Jurkat, Clone E6-1 (cell line): Measurements from ENCODE around the gene SAMD4A.

Source experiments
- DNase-seq: peaks from one replicate; pipeline ENCODE4 v3.0.0-alpha.2; 2011; ENCODE audit warnings: low read depth, low spot score
- H3K4me3 ChIP-seq: 2 replicates; pipeline ENCODE4 v1.5.1; 2011; ENCODE audit warnings: mild to moderate bottlenecking, low read length, control low read depth, moderate library complexity

Gene SAMD4A

DNA sequence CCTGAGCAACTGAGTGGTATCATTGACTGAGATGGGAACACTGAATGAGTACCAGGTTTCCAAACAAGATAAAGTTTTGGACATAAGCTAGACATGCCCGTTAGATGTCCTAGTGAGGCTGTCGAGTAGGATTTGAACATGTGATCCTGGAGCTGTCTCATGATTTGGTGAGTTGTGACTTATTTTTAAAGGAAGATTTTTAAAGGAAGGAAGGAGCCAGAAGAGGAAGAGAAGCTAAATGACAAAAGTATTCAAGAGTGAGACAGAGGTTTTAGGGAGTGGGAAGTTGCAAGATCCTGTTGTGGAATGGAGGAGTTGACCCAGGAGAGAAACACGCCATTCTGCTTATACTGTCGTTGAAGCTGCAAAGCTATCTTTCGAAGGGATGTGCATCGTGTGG lies 82.1 kb downstream of the SAMD4A start:
- DNase-seq = no peak
- H3K4me3 ChIP-seq = no peak overlapping the region

DNA sequence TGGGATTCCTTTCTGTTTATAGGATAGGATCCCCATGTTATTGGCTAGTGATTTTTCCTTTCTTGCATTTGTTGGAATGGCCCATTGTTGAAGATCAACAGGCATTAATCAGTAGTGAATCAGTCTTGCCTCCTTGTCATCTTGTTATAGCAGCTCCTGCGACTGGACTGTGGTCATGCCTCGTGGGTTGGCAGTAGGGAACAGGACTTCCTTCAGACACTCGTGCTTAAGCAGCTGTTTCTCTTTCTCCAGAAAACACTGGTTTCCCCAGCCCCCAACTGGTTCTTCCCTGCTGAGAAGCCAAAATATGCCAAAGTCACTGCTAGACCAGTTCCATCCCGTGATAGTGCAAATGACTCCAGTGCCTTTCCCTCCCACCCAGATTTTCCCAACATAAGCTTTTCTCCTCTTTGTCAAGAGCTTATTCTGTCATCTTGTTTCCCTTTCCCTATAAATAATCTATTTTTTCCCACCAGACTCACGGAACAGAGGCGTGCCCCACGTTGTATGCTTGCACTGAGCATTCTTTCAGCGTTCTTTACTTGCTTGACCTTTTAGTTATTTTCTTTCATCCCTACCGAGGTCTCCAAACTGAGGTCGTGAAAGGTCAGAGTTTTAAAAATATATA lies 83.5 kb downstream of the SAMD4A start:
- no peak overlapping the region for H3K4me3 ChIP-seq
- no peak for DNase-seq

DNA sequence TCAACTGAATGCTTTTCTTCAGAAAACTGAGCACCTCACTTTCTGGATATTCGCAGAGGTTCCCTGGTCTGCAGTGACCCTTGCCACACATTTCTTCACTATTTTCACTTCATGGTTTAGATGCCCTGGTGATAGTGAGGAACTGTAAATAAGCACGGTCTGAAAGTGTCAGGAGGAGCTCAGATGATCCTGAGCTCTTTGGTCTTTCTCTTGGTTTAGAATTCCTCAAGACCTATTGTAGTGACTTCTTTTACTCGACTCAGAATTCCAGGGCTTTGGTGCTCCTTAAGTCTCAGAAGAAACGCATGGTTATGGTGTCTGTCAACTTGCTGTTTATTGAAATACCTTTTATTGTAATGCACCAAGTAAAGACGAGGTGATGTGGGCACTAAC lies 84.0 kb downstream of the SAMD4A start:
- no peak for DNase-seq
- H3K4me3 ChIP-seq = no peak overlapping the region

DNA sequence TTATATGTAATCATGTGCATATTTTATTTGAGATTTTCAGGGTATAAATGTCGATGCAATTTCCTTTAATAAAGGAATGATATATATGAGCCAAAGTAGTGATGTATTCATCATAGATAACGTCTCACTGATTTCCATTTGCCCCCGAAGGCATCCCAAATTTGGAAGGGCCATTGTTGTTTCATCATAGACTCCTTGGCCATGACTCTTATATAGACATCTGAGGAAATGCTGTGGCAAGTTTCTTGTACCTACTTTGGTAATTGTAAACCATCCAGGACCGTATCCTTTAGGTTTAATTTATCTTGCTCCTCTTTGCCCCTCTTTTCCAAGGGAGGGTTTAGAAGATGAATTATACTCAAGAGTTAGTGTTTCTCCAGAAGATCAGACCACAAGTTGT lies 84.7 kb downstream of the SAMD4A start:
- no peak overlapping the region for H3K4me3 ChIP-seq

DNA sequence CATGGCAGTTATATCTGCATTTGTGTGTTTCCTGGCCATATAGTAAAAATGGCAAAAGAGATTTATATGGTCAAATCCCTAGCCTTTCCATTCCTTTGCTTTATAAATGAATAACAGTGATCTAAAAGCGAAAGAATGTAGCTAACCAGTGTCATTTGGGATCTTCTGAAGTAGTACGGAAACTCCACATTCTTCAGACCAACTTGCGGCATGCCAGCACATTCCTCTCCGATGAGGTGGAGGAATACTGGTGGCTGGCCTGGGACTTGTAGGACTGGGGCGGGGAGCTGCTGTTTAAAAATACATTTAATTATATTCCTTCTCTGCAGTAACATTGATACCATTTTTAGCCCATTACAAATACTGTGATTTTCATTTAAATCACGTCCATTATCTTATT lies 85.3 kb downstream of the SAMD4A start:
- DNase-seq = no peak
- H3K4me3 ChIP-seq = no peak overlapping the region

More for the DNA sequence above, 84.7 kb downstream of the SAMD4A start:
- DNase-seq = no peak

DNA sequence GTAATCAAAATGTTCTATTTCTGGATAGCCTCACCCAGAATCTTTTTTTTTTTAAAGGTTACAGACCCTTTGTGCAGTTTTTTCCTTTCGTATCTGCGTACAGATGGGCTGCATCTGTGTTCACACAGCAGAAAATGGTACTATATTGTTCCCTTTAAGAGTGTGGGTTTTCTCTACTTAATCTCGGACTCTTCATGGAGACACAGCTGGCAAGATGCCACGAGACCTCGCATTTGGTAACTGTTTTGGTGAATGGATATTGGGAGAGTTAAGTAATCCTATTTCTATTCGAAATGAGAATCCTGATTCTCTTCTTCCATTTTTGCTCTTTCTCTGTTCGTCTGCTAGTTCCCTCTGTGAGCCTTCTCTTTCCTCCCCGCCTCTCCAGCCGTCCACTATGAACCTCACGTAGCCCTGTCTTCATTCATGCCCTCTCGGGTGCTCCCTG lies 85.7 kb downstream of the SAMD4A start:
- H3K4me3 ChIP-seq = no peak overlapping the region

DNA sequence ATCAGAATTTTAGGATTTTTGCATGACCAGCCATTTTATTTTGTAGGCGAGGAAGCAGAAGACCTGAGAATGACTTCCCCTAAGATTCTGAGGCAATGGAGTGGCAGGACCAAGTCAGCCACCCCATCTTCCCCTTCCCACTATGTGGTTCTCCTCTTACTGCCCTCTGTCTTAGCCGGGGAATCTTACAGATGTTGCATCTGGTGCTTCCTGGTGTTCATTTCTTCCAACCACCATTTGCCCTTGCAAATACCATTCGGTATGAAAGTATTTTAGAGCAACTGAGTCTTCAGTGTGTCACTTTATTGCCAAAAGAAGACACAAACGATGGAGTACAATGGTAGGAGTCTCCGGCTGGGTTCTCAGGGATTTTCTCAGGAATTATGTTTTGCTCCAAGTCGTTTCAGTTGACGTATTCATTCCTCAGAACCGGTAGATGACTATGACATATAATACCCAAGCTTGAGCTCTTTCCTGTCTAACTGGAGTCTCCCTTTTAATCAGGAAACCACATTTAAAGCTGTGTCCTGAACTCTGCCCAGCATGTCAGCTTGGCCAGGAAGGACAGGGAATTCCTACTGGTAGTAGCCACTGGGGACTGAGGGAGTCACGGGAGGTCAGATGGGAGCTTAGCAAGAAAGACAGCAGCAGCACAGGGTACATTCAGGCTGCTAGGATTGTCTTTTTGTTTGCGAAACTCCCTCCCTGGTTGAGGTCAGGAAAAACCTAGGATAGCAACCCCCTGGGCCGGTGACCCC lies 87.0 kb downstream of the SAMD4A start:
- H3K4me3 ChIP-seq = no peak overlapping the region
- DNase-seq = no peak

More for the DNA sequence above, 85.7 kb downstream of the SAMD4A start:
- no peak for DNase-seq

DNA sequence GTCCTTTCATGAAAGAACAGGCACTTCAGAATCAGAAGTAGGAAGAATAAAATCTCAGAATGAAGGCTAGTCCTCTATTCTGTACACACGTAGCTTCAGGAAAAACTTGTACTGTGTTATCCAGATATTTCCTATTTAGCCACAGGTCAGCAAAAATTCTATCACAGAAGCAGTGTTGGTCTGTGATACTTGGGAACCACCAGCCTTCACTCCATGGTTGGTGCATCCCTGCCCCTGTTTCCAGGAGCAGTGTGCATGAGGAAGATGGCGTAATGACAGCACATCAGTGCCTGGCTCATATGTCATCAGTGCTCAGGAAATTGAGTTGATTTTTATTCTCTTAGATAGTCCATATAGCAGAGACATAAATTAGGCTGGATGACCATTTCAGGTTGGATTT lies 87.7 kb downstream of the SAMD4A start:
- no peak for DNase-seq
- H3K4me3 ChIP-seq = no peak overlapping the region

DNA sequence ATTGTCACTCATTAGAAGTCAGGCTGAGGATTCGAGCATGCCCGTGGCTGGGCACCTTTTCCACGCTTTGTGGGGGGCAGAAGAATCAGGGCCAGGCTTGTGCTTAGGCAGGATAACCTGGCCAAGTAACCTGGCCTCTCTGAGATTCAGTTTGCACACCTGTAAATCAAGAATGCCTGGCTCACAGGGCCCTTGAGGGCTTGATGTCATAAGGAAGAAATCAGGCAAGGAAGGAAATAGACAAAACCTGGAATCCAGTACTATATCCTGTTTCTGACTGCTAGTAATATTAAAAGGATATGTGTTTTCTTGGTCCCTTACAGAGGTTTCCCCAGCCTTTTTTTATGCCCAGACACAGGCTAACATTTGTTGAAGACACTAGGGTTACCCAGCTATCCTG lies 91.9 kb downstream of the SAMD4A start:
- no peak for DNase-seq
- no peak overlapping the region for H3K4me3 ChIP-seq

DNA sequence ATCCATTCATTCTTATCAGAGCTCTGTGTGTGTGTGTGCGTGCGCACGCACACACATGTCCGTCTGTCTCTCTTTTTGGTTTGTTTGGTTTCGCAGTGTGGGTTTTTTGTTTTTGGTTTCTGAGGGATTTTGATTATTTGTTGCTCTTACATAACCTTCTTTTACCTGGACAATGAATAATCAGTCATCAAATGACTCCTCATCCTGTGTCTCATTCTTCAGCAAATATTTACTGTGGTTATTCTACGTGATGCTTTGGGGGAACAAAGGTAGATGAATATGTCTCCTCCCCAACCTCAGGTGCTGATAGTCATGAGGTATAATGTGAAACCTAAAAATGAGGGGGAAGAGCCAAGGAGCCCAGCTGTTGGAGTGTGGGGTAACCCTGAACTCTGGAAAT lies 92.4 kb downstream of the SAMD4A start:
- no peak overlapping the region for H3K4me3 ChIP-seq
- no peak for DNase-seq

DNA sequence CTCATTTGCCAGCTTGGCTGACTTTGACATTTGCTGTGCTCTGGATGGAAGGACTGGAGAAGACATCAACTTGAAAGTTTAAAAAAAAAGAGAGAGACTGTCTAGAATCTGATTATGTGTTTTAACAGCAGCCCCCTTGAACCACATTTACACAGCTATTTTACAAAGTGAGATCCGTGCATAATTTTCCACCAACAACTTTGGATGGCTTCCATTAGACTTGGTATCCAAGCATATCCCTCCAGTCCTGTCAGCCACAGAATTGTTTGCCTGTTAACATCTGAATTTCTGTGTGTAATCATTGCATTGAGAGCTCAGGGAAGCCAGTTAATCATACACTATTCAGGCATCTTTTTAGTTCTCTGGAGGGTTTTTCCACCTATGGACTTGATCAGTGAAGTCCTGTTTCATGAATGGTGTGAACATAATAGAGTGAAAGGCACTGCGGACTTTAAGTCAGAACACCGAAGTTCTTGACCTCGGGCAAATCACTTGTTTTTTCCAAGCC lies 93.7 kb downstream of the SAMD4A start:
- H3K4me3 ChIP-seq = no peak overlapping the region
- no peak for DNase-seq

DNA sequence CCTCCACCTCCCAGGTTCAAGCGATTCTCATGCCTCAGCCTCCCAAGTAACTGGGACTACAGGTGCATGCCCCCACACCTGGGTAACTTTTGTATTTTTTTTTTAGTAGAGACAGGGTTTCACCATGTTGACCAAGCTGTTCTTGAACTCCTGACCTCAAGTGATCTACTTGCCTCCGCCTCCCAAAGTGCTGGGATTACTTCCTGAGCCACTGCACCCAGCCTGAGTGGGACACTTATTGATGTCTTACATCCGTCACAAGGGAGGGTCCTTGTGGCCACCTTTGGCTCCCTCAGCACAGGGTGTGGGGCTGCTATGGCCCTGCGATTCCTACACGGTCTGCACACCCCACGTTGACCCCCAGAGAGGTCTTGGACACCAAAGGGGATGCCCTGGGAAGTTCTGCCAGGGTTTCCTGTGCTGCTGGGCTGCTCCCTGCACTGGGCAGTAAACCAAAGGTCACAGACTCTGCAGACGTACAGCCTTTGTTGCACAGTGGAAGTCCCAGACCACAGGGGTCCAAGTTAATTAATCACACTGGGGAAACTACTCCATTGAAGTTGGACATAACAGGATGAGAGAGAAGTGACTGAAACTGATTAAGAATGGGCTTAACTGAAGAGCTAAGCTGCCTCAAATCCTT lies 95.7 kb downstream of the SAMD4A start:
- no peak for DNase-seq

DNA sequence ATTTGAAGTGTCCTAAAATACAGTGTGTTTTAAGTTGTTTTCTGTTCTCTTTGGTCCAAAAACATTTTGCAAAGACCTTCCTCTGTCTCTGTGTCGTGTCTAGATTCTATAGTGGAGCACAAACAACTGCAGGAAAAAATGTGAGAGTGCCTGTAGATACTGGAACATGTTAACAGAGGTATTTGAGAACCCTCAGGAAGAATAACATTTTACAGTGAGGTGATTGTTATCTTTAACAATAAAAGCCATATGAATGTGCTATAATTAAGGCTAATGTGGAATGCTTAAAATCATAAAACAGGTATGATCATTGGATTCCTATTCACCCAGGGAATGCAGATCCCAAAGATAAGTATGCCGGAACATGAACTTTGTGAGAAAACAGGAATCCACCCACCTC lies 98.0 kb downstream of the SAMD4A start:
- no peak overlapping the region for H3K4me3 ChIP-seq
- DNase-seq = no peak

More for the DNA sequence above, 95.7 kb downstream of the SAMD4A start:
- no peak overlapping the region for H3K4me3 ChIP-seq

DNA sequence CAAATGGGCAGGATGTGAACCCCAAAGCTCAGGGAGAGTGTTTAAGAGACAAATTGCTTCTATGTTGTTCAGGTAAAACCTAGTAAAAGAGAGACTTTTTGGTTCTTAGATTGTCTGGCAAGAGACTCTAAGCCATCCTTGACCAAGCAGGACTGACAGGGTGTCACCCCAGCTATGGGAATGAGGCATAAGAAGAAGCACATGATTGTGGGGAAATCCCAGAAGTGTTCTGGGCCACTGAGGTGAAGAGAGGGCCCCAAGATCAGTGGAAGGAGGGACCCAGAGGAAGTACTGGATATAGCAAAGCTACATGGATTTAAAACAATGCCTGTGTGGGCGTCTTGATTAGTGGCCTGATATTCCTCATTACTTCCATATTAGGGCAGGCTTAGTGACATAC lies 99.0 kb downstream of the SAMD4A start:
- no peak for DNase-seq
- H3K4me3 ChIP-seq = no peak overlapping the region

DNA sequence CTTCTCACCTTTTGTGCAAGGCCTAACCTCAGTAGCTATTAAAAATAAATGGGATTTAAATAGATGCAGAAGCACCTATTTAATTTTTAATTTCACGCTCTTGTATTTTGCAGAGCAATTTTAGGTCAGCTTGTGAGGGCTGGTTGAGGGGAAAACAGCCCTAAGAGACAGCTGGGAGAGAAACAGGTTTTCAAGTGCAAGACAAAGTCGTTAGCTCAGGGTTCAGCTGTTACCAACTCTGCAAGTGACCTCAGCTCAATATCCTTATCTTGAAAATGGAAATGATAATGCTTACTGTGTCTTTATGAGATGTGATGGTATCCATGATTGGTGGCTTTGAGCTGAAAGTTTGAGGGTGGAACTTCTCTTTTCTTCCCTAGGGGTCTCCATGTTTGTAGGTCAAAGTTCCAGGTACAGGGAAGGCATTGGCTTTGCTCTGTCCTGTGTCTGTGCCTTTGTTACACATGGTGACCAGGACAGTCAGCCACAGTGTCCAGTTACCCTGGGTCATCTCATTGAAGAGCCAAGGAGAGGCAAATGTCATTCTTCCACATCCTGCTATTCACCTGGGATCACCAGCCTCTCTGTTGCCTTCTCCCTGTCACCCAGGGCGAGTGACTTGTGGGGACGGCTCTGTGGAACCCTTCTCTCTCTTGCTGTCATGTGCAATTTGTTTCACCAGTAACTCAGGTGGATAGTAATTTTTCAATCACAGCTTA lies 100.3 kb downstream of the SAMD4A start:
- DNase-seq = no peak
- no peak overlapping the region for H3K4me3 ChIP-seq

DNA sequence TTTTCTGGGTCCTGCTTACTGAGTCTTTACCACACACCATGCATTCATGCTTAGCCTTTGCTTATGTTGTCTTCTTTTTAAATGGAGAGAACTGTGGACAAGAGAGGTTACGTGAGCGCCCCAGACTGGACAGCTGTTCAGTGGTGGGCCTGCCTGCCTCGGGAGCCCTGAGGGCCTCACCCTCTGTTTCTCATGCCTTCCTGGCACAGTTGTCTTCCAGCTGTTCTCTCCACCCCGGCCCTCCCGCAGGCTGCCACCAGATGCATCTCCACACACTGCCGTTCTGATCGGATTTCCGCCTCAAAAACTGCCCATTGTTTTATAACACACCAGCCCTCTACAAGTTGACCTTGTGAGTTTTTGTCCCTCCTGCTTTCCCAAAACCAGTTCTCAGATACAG lies 100.8 kb downstream of the SAMD4A start:
- no peak for DNase-seq

DNA sequence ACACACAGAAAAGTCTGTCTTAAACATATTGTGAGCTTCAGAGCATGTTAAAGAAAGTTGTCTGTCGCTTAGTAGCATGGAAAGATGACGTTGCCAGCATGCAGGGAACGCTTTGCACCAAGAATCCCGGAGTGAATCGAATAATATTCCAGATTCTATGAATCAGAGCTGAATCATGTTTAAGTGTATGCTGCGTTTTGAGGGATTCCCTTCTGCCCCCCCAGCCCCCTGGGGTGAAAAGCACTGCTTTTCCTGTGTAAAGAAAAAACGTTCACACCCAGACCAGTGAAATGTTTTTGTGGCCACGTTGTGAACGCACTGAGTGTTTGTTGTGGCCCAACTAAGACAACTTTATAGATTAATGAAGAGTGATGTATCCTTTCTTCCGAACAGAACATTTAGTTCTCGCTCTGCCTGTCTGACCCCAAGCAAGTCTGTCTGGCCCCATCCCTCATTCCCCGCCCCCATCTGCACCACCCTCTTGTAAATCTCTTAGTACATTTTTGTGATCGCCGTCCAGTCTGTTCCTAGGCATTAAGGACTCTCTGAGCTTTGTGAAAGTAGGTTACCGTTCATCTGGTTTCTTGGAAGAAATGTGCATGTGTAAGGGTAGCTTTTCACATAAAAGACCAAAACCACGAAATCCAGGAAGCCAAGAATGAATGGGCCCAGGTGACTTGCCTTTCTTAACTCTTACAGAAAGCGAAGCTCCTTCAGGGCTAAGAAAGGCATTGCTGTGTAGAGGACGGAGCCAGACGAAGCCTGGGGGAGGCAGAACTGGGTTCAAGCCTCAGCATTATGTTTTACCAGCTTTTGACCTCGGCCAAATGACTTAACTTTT lies 103.0 kb downstream of the SAMD4A start:
- no peak overlapping the region for H3K4me3 ChIP-seq
- DNase-seq = no peak

More for the DNA sequence above, 100.8 kb downstream of the SAMD4A start:
- H3K4me3 ChIP-seq = no peak overlapping the region

DNA sequence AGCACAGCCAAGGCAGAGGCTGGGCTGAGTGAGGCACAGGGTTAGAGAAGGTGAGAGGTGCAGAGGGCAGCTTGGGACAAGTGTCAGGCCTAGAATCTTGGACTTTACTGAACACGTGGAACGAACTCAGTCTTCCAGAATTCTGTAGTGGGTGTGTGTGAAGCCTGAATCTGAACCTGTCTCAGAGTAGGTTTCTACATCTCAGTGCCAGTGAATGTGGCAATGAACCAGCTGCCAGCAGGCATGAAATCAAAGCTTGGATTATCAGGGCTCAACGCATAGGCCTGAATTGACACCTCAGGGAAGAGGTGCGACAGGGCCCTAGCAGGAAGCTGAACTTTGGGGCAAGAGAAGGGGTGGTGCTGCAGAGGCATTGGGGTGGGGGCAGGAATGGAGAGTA lies 104.6 kb downstream of the SAMD4A start:
- no peak overlapping the region for H3K4me3 ChIP-seq
- no peak for DNase-seq

DNA sequence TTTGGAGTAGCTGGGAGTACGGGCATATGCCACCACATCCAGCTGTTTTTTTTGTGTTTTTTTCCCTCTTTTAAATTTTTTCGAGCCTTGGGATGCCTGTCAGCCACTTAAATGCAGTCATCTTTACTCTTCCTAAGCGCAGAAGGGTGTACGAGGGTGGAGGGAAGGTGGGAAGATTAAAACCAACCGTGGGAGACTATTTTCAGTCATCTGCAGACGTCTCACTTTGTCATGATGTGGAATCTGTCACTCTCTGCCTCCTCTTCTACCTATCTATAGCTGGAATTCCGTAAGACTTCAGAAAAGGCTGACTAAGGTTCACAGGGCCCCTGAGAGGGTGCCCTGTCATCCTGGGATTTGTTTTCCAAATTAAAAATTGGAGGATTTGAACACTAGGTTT lies 105.3 kb downstream of the SAMD4A start:
- H3K4me3 ChIP-seq = no peak overlapping the region
- DNase-seq = no peak
